GM18870 (cell line): ENCODE data around the gene OR9I1.

Experiments used
- ATAC-seq: cut with Tn5 transposase; IDR thresholded peaks from one replicate; pipeline ENCODE4 v1.9.1; 2021; ENCODE audit warnings: moderate library complexity; ENCODE audit not compliant: unreplicated experiment

OR9I1 gene, protein sequence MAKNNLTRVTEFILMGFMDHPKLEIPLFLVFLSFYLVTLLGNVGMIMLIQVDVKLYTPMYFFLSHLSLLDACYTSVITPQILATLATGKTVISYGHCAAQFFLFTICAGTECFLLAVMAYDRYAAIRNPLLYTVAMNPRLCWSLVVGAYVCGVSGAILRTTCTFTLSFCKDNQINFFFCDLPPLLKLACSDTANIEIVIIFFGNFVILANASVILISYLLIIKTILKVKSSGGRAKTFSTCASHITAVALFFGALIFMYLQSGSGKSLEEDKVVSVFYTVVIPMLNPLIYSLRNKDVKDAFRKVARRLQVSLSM

DNA sequence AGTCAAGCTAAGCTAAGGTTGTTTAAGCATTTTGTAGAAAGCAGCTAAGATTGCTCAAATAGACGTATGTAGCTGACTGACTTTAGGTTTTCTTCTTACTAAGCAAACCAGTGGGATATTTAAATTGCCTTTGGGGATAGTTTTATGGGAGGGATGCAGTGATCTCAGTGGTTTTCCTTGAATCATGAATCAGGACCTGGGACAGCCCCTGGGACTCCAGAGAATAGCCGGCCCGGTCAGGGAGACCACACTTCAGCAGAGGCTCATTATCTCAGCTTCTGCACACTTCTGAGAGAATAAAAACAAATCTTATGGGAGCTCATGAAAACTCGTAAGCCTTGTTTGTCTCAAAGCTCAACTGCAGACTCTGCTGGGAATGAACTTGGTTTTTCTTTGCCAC is at the start of gene OR9I1:
TSS of gene OR9I1 (minus strand) at position 62 of the 400 bp plus-strand sequence. CDS start 6,086 bp downstream, outside the sequence.
- no peak for ATAC-seq

DNA sequence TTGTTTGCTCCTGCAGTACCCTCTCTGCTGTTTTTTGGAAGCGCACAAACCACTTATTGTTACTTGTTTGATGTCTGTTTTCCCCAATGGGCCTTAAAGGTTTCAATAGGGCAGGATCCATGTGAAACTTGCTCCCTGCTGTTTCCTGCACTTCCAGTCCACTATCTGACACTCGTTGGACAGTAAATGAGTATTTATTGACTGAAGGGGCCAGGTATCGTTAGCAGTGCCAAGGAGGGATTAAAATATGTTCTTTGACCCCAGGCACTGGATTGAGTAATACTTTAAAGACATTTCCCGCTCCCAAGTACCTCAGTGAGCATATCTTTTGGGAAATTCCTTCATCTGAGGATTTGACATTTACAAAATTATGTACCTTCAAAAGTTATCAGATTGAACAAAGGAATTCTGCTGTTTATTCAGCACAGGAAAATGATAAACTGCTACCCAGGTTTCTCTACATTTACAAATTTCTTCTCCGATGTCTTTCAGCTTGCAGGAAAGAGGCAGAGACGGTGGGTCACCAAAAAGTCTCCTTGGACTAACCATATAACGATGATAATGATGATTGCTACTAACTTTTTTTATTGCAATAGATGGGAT is 40.3 kb upstream of the OR9I1 start:
- no peak for ATAC-seq

DNA sequence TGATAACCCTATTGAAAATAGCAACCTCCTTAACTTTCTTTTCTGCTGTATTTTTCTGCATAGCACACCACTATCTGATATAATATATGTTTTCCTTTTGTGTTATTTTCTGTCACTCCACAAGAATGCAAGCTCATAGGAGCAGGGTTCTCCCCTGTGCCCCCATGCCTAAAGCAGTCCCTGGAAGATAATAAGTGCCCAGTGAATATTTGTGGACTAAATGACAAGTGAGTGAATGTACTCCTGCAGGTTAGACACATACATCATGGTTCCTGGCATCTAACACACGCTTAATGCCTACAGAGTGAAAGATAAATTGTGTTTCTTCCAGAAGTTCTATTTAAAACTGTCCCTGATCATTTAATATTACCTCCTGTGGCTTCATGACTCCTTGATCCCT is 39.7 kb upstream of the OR9I1 start:
- no peak for ATAC-seq

DNA sequence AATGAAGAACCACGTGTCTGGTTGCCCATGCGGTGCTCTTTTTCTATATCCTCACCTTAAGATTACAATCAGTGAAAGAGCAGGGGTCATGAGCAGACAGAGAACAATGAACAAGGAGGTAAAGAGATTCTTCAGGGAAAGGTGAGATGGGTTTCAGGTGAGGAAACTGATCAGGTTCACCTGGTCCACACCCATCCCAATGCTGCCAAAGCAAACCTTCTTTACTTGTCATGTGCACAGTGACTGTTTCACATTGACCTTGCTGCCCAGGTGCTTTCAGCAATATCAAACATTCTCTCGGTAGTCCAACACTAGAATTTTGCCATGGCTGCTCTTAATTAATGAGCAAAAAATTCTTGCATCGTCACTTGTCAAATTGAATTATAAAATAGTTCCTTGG is 39.1 kb upstream of the OR9I1 start:
- ATAC-seq = no peak

DNA sequence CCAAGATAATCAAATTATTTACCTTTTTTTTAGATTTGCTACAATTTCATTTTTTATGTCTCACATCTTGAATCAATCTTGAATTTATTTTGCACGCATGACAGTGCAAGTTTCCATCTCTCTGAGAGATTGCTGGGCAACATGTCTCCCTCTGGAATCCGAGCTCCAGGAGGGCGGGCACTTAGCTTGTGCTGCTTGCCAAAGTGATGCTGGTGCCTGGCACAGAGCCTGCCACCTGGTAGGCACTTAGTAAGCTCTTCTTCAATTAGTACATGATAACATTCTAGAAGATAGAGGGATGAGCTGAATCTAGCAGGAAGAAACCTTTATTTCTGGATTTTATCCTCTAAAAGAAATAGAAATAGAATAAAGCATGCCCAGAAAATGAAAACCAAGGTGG is 27.5 kb upstream of the OR9I1 start:
- no peak for ATAC-seq

DNA sequence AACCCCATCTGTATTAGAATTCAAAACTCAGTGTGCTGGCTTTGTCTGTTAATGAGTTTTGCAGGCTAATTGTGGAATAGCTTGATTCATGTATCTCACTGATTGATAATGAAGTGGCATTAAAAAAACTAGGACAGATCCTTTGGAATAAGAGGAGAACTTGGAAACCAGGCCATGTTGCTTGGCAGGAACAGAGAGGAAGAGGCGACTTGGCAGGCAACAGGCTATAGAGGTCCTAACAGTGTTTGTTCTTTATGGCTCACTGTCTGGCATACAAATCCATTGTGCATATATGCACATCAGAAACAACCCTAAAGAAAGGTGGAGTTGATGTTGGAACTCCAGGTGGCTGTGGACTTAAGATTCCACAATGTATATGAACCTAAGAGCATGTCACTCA is 17.4 kb upstream of the OR9I1 start:
- ATAC-seq = no peak

DNA sequence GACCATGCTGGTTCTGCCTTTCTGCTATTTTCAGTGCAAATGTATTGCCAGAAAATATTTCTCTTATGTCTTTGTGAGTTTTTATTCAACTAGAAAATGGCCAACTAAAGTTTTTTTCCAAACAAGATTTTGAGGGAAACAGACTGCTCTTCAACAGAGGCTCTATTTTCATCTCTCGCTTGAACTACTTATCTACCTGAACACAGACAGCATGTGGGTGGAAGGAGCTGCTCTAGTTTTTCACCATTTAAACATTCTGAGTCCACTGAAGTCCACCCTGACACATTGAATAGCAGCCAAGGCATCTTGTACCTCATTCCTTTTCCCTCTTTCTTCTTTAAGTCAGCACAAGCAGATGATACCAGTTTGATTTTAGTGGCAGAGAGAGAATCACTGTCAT is 9.8 kb upstream of the OR9I1 start:
- ATAC-seq = no peak

DNA sequence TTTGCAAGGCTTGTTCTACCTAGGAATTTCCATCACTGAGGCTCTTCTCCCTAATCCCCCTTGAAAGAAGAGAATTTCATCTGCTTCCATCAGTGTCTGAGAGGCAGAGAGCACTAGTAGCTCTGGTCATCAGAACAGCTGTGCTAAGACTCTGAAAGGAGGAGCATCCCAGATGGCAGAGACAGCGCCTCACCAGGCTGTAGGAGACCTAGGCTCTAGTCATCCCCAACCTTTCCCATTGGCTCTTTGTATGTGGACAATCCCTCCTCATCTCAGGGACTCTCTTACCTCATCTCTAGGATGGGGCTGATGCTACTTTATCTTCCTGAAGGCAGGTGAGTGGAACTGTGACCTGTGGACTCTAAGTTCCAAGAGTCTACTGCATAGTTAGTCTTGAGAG is 8.8 kb upstream of the OR9I1 start:
- ATAC-seq = no peak

DNA sequence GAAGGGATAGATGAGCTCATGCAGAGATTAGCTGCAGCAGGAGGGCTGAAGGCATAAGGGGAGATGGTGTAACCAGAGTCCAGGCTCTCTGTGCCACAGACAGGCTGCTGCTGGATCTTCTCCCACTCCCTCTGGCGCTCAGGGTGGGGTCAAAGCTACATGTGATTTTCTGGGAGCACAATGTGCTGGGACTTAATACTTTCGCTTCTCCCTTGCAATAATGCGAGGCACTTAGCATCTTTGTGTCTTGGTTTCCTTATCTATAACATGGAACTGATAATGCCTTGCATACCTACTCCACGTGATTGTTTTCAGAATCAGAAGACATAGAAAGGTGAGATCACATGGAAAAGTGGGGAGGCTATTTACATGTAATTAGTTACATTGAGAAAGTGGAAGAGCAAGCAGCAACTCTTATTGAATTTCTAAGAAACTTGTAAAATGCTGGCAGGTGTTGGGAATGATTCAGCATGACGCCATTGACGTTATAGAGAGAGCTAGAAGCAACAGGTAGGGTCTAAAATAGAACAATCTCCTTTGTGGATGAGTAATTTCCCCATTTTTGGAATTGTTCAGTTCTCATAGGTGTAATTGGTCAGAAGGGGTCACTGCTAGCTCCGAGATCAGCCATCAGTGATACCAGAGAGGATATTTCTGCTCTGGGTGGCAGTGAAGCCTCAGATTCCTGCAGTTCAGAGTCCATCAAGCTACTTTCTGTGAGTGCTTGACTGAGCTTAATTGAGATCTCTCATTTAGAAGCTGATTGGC is 8.2 kb upstream of the OR9I1 start:
- no peak for ATAC-seq

DNA sequence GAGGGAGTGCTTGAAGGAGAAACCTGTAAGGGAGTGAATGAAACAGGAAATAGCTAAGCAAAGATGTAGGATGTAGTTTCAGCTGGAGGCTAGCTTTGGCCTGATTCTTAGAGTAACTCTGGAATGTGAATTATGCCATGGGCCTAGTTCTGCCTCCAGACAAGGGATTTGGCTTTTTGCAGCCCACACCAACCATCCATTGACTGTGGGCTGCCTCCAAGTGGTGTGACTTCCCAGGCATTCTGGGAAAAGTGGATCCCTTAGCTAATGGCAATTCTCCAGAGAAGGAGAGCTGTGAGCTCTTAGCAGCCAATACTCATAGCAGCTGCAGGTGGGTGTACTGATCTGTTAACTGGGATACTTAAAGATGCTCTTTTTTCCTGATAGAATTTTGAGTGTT is 2.0 kb upstream of the OR9I1 start:
- ATAC-seq = no peak

DNA sequence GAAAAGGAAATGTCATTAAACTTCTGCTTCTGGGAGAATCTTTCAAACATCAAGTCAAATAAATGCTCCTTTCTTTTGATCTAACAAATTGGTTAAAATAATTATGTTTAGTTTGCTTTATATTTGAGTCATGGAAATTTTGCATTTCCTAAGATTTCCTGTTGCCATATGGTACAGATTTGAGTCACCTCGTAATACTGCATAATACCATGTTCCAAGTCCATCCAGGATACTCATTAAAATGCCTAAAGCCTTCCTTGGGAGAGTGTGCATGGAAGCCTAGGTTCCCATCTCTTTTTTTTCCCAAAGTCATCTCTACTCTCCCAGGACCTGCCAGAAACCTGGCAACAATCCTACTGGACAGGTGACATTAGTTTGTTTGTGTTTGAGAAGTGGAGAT is 4.2 kb downstream of the OR9I1 start:
- no peak for ATAC-seq

DNA sequence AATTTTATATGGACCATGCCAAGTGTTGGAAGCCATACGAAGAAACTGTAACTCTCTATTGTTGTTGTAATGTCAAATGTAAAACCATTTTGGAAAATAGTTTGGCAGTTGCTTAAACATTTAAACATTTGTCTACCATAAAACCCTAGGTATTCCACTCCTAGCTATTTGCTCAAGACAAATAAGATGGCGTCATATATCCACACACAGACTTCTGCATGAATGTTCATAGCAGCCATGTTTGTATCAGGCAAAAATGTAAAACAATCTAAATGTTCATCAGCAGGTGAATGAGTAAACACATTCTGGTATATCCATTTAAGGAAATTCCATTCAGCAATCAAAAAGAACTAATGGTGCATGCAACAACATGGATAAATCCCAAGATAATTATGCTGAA is 27.9 kb downstream of the OR9I1 start:
- no peak for ATAC-seq

DNA sequence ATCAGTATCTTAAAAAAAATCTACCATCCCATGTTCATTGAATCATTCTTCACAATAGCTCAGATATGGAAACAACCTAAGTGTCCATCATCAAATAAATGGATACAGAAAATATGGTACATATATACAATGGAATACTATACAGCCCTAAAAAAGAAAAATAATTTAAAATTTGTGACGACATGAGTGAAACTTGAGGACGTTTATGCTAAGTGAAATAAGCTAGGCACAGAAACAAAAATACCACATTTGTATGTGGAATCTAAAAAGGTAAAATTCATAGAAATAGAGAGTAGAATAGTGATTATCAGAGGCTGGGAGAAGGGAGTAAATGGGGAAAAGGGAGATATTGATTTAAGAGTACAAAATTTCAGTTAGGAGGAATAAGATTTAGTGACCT is 38.8 kb downstream of the OR9I1 start:
- no peak for ATAC-seq

DNA sequence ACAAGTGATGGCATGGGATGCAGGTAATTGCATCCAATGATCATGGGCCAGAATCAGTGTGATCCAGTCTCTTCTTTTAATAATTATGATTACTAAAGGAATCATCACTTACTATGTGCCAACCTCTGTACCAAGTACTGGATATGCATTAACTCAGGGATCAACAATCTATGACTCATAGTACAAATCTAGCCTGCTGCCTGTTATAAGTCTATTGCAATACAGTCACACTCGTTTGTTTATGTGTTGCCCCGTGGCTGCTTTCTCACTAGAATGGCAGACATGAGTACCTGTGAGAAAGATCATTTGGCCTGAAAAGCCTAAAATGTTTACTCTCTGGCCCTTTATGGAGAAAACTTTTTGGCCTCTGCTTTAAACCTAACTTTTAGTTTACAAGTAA is 49.5 kb downstream of the OR9I1 start:
- no peak for ATAC-seq

DNA sequence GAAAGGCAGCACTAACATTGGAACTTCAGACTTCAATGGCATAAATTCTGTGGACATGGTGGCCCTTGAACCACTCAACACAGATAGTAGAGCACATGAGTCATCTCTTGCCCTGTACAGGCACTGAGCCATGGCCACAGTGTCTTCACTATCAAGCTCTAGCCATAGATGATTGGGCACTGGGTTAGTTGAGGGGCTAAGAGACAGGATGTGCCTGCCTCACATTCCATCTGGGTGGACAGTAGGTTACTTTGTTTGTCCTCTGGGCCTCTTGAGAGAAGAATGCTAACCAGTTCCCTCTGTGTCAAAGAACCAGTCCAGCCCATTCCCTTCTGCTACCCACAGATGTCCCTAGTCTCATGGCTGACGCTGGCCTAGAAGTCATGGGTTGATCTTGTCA is 54.7 kb downstream of the OR9I1 start:
- ATAC-seq = no peak

DNA sequence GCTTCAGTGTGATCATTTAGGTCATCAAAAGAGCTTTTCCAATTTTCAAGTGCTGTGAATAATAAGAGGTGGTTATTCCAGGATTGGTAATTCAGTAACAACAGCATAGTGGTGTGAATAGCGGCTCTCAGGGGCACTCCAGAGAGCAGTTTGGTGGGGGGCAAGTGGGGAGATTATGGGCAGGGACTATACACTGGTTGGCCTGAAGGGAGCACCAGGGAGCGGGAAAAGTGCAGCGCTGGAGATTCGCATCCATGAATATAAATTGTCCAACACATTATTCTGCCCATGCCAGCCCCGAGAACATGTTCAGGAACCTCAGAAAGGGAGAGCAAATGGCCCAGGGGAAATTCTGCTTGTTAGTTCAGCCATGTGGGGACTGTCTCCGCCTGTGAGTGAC is 56.7 kb downstream of the OR9I1 start:
- ATAC-seq = no peak

DNA sequence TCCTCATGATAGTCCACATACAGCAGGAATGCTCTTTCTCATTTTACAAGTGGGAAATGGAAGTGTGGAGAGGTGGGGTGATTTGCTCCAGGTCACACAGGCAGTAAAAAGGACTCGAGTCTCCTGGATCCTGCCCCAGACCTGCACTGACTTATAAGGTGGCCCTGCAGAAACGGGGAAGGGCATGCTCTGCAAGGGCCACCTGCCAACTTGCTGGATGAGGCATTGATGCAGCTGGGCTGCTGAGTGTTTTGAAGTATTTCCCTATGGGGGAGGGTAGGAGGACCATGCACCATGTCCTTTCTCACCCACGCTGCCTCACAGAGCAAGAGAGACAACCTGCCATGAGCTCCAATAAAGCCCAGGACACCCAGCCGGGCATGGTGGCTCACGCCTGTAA is 57.6 kb downstream of the OR9I1 start:
- no peak for ATAC-seq
